ENCODE results near the gene PPBP. TPM values are rescaled to one million over a fixed set of nuclear protein-coding genes. Genes with fewer than 3 reads are reported as not detected.
A peak's percentile ranks its signal among the peaks of the same experiment; 100 is the strongest.

PPBP gene
- total RNA-seq, 1 donor from 2014 or later, result 3.4 TPM

DNA sequence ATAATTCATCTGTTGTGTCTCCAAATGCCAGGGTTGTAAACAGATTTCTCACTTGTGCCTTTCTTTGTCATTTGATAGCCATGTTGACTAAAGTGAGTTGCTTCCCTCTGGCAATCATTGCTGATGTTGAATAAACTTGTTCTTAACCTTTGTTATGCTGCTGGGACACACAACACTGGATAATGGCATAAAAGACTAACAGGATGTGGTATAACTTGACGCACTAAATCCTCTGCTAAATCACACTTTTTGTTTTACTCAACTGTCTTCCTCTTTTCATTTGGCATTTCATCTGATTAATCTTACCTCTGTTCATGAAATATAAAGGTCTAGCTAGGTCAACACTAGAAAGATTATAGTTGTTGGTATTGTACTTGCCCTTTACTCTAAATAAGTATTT is 28.1 kb upstream of the PPBP start:
- H3K4me3 ChIP-seq, result no peak overlapping the region
- H3K4me1 ChIP-seq, result no peaks in the 10 kb centered on the region
- TF ChIP-seq, protein P1, sequence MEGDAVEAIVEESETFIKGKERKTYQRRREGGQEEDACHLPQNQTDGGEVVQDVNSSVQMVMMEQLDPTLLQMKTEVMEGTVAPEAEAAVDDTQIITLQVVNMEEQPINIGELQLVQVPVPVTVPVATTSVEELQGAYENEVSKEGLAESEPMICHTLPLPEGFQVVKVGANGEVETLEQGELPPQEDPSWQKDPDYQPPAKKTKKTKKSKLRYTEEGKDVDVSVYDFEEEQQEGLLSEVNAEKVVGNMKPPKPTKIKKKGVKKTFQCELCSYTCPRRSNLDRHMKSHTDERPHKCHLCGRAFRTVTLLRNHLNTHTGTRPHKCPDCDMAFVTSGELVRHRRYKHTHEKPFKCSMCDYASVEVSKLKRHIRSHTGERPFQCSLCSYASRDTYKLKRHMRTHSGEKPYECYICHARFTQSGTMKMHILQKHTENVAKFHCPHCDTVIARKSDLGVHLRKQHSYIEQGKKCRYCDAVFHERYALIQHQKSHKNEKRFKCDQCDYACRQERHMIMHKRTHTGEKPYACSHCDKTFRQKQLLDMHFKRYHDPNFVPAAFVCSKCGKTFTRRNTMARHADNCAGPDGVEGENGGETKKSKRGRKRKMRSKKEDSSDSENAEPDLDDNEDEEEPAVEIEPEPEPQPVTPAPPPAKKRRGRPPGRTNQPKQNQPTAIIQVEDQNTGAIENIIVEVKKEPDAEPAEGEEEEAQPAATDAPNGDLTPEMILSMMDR (IDR thresholded peaks at IDR 0.05), result no peak
- no peaks in the 10 kb centered on the region for H3K36me3 ChIP-seq
- DNase-seq (no peak), ATAC-seq (peak; percentile 60)
- intact Hi-C loops (cut with DNase I), result no loop called here
- H3K9me3 ChIP-seq, result no peaks in the 10 kb centered on the region
- peak overlapping the region; percentile 1 for H3K27ac ChIP-seq
- no peaks in the 10 kb centered on the region for H3K27me3 ChIP-seq

- TF ChIP-seq, protein P1 (IDR thresholded peaks at IDR 0.05), result no peak
- Histone ChIP-seq H3K4me1 (no peaks in the 10 kb centered on the region), H3K27me3 (no peaks in the 10 kb centered on the region), H3K4me3 (no peak overlapping the region), H3K36me3 (no peaks in the 10 kb centered on the region), H3K9me3 (no peaks in the 10 kb centered on the region), H3K27ac (no peak overlapping the region)
- DNase-seq (no peak), ATAC-seq (no peak)
- intact Hi-C loops (cut with DNase I), result no loop called here
Observed at GRCh38 chr4:74015126-74015780, 27.3 kb upstream of the PPBP start.

GRCh38 chr4:74014332-74014731 is 26.3 kb upstream of the PPBP start:
- Histone ChIP-seq H3K36me3 (no peaks in the 10 kb centered on the region), H3K4me1 (no peaks in the 10 kb centered on the region), H3K27ac (no peak overlapping the region), H3K9me3 (no peaks in the 10 kb centered on the region), H3K27me3 (no peaks in the 10 kb centered on the region), H3K4me3 (no peak overlapping the region)
- ATAC-seq, result no peak
- intact Hi-C loops (cut with DNase I), result no loop called here
- DNase-seq, result no peak
- TF ChIP-seq, protein P1 (IDR thresholded peaks at IDR 0.05), result no peak

DNA sequence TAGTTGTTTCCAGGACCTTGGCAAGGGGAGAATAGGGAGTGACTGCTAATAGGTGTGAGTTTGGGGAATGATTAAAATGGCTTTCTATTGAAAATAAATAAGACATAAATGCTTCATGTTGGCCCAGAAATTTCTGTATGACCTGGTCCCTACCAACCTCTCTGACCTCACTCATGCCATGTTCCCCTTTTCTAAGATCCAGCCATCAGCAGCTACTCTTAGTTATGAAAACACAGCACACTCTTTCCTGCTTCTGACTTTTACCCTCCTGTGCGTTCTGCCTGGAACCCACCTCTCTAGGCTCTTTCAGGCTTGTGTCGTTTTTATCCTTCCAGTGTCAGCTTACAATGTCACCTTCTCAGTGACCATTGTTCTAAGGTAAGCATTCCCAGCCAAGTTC is 25.3 kb upstream of the PPBP start:
- no peaks in the 10 kb centered on the region for H3K27me3 ChIP-seq
- no peak overlapping the region for H3K4me3 ChIP-seq
- ATAC-seq (peak; percentile 51), DNase-seq (no peak)
- intact Hi-C loops (cut with DNase I), result no loop called here
- H3K36me3 ChIP-seq, result no peaks in the 10 kb centered on the region
- H3K27ac ChIP-seq, result no peak overlapping the region
- no peaks in the 10 kb centered on the region for H3K4me1 ChIP-seq
- no peaks in the 10 kb centered on the region for H3K9me3 ChIP-seq
- TF ChIP-seq, protein P1 (IDR thresholded peaks at IDR 0.05), result no peak

GRCh38 chr4:74012130-74012529 is 24.1 kb upstream of the PPBP start:
- Histone ChIP-seq H3K4me3 (no peak overlapping the region), H3K4me1 (no peaks in the 10 kb centered on the region), H3K27me3 (no peaks in the 10 kb centered on the region), H3K9me3 (no peaks in the 10 kb centered on the region), H3K27ac (no peak overlapping the region), H3K36me3 (no peaks in the 10 kb centered on the region)
- TF ChIP-seq, protein P1 (IDR thresholded peaks at IDR 0.05), result no peak
- peak; percentile 80 for ATAC-seq
- DNase-seq, result no peak
- intact Hi-C loops (cut with DNase I), result no loop called here

GRCh38 chr4:74009307-74009706 is 21.3 kb upstream of the PPBP start:
- TF ChIP-seq, protein P1 (IDR thresholded peaks at IDR 0.05), result no peak
- no peak for ATAC-seq
- no peaks in the 10 kb centered on the region for H3K36me3 ChIP-seq

More at GRCh38 chr4:74009307-74009706, 21.3 kb upstream of the PPBP start:
- H3K27ac ChIP-seq, result no peak overlapping the region
- H3K4me1 ChIP-seq, result no peaks in the 10 kb centered on the region
- H3K9me3 ChIP-seq, result no peaks in the 10 kb centered on the region
- no peak for DNase-seq
- H3K27me3 ChIP-seq, result no peaks in the 10 kb centered on the region
- intact Hi-C loops (cut with DNase I), result no loop called here
- no peak overlapping the region for H3K4me3 ChIP-seq

Measured in upper lobe of right lung (tissue), 1 donor.